ENCODE results near the gene TFDP3. TPM values are rescaled to one million over a fixed set of nuclear protein-coding genes. Genes with fewer than 3 reads are reported as not detected.

The TFDP3 gene
- total and polyA plus RNA-seq, 2 of the 4 experiments (the other 2 are of a cell fraction) = not detected

DNA sequence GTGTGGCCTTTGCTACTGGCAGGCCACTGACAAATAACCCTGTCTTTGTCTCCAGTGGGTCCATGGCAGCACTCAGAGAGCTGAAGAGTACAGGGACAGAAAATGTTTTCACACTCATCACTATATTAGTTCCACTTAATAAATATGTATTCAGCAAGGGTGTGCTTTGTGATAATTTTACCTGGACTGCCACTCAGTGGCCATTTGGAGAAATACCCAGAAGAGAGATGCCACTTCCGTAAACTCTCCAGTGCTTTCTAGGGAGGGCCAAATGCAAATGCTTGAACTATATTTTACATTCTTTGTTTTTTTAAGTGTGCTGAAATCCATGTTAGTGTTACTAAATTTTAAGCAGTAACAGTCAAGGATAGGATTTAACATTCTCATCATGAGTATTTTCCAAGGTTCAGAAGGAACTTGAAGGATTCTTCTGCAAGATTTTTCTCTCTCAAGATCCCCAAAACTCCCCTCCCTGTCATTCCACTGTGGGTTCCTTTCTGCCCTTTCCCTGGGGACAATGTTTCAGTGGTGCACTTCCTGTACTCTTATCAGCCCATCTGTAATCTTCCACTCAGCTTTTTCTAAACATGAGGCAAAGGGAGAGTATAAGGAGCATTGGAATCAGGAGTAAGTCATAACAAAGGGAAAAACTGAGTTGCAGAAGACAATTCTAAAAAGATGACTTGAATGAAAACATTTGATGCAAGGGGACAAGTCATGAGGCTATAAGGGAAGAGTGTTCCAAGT is 46.0 kb downstream of the TFDP3 start:
- no peak overlapping the region for H2BK5ac ChIP-seq (ENCODE audit: low read depth, low read length, poor library complexity, severe bottlenecking)
- H3K56ac ChIP-seq (ENCODE audit: extremely low read depth, insufficient read depth, low read length) = no peak overlapping the region
- no peak overlapping the region for H4K5ac ChIP-seq (ENCODE audit: low read depth, low read length)
- ChIA-PET CTCF (no interaction called here), POLR2A (ENCODE audit: unreplicated experiment) (no interaction called here)
- H3K4me3 ChIP-seq (ENCODE audit: insufficient read depth, low read depth, low read length) = no peak overlapping the region
- H2AK5ac ChIP-seq (ENCODE audit: low read depth, low read length) = no peak overlapping the region
- H4K91ac ChIP-seq (ENCODE audit: insufficient read depth, low read depth, low read length) = no peak overlapping the region
- no peak overlapping the region for H2BK15ac ChIP-seq (ENCODE audit: low read depth, low read length)
- H3K4me1 ChIP-seq (ENCODE audit: control insufficient read depth, insufficient read depth, low read length) = no peaks in the 10 kb centered on the region
- TF ChIP-seq RAD21 (IDR thresholded peaks at IDR 0.05; ENCODE audit: low read length) (peak; percentile 26; the same call in 1 of the 2 replicates), FOS (IDR thresholded peaks at IDR 0.05; ENCODE audit: low read depth, low read length) (no peak), RFX5 (IDR thresholded peaks at IDR 0.05; ENCODE audit: low read depth, low read length) (no peak), POLR2A (IDR thresholded peaks at IDR 0.05; ENCODE audit: low read depth, low read length) (no peak), MAFK (IDR thresholded peaks at IDR 0.05; ENCODE audit: low read depth, low read length) (no peak)
- TF ChIP-seq, protein P1, sequence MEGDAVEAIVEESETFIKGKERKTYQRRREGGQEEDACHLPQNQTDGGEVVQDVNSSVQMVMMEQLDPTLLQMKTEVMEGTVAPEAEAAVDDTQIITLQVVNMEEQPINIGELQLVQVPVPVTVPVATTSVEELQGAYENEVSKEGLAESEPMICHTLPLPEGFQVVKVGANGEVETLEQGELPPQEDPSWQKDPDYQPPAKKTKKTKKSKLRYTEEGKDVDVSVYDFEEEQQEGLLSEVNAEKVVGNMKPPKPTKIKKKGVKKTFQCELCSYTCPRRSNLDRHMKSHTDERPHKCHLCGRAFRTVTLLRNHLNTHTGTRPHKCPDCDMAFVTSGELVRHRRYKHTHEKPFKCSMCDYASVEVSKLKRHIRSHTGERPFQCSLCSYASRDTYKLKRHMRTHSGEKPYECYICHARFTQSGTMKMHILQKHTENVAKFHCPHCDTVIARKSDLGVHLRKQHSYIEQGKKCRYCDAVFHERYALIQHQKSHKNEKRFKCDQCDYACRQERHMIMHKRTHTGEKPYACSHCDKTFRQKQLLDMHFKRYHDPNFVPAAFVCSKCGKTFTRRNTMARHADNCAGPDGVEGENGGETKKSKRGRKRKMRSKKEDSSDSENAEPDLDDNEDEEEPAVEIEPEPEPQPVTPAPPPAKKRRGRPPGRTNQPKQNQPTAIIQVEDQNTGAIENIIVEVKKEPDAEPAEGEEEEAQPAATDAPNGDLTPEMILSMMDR (conservative IDR thresholded peaks at IDR 0.05; ENCODE audit: low read depth, low read length) = 0 out of 2 replicates have a peak, but pooled peaks have one; percentile 17
- H3K79me1 ChIP-seq (ENCODE audit: low read depth in 1 of 2, low read length in 2 of 2) = no peaks in the 10 kb centered on the region
- H3K4me2 ChIP-seq (ENCODE audit: low read depth, low read length) = no peak overlapping the region
- peaks cover 2% of the 10 kb centered on the region for H3K27me3 ChIP-seq (ENCODE audit: control insufficient read depth, insufficient read depth, low read length)
- dilution Hi-C loops (cut with HindIII; ENCODE audit: low sequenced_read_pairs, unreplicated experiment) (no loop called here), in situ Hi-C loops (cut with MboI; ENCODE audit: low sequenced_read_pairs) (no loop called here), intact Hi-C loops (cut with micrococcal nuclease) (no loop called here)
- no peak overlapping the region for H2AK9ac ChIP-seq (replicated peaks; ENCODE audit: low read depth, low read length, poor library complexity)
- no peak overlapping the region for H2BK20ac ChIP-seq (ENCODE audit: low read depth, low read length)
- DNase-seq = no peak
- H3K9me3 ChIP-seq (ENCODE audit: control insufficient read depth, insufficient read depth, low read length) = no peaks in the 10 kb centered on the region
- BruUV-seq (replicated peaks) = no TSS peak
- H2AFZ ChIP-seq (replicated peaks; ENCODE audit: low read length, poor library complexity) = no peak overlapping the region
- H4K8ac ChIP-seq (ENCODE audit: low read depth in 2 of 2, low read length in 2 of 2) = no peak overlapping the region
- no peaks in the 10 kb centered on the region for H4K20me1 ChIP-seq (ENCODE audit: insufficient read depth, low read length)
- no peak overlapping the region for H3K9ac ChIP-seq (ENCODE audit: low read depth, low read length)
- no peak overlapping the region for H3K4ac ChIP-seq (ENCODE audit: low read depth, low read length)
- H3K27ac ChIP-seq (ENCODE audit: insufficient read depth, low read length) = no peak overlapping the region
- H3K14ac ChIP-seq (replicated peaks; ENCODE audit: low read depth, low read length) = no peak overlapping the region
- H3K9me1 ChIP-seq (ENCODE audit: insufficient read depth, low read length) = no peaks in the 10 kb centered on the region
- no peak overlapping the region for H3K18ac ChIP-seq (ENCODE audit: low read depth, low read length)
- WGBS, 2 experiments (ENCODE audit: extremely low coverage in 2 of 2, insufficient read length in 1 of 2) = no CpG with 5 or more reads among the region's 1 CpG
- H3K36me3 ChIP-seq (ENCODE audit: control insufficient read depth, insufficient read depth, low read length) = no peaks in the 10 kb centered on the region
- no peak for ATAC-seq (ENCODE audit: low read depth)
- H2BK120ac ChIP-seq (ENCODE audit: low read depth, low read length) = no peak overlapping the region
- no peak overlapping the region for H3K23ac ChIP-seq (ENCODE audit: low read depth, low read length)

Small RNAs within 50 kb of the gene (microRNA-seq; reads per million reads assigned to microRNA genes)
- not detected for gene RNU1-115P (ENCODE audit: insufficient read depth, insufficient read length)

Small RNAs within 50 kb of the gene (small RNA-seq; reads per million reads assigned to genes)
- 0 to 0.60 (median 0) reads per million in 5 experiments for gene RNU1-115P

Other genes starting within 250 kb of the TFDP3 start
- not detected in 2 replicates for gene USP26, start 121.2 kb downstream of the TFDP3 start, total RNA-seq (2012; rRNA removed)
- gene USP26, start 121.2 kb downstream of the TFDP3 start, polyA plus RNA-seq (2012; rRNA removed) = not detected in 2 replicates
- gene GPC4, start 197.1 kb upstream of the TFDP3 start, total RNA-seq (2012; rRNA removed) = 0.54 and 0.56 TPM in 2 replicates
- 1.1 and 1.6 TPM in 2 replicates for gene GPC4, start 197.1 kb upstream of the TFDP3 start, polyA plus RNA-seq (2012; rRNA removed)

Measured in IMR-90 (cell line).